ENCODE data around the gene DDRGK1. TPM values are rescaled to one million over a fixed set of nuclear protein-coding genes. Genes with fewer than 3 reads are reported as not detected.
"Not testable (repeated sequence)": the region's sequence is repeated elsewhere in the genome, so short reads cannot be mapped to it uniquely, and the experiment has no call there.

Gene DDRGK1
- polyA plus RNA-seq, 3 donors, result 44.0 to 60.2 (median 57.1) TPM

DNA sequence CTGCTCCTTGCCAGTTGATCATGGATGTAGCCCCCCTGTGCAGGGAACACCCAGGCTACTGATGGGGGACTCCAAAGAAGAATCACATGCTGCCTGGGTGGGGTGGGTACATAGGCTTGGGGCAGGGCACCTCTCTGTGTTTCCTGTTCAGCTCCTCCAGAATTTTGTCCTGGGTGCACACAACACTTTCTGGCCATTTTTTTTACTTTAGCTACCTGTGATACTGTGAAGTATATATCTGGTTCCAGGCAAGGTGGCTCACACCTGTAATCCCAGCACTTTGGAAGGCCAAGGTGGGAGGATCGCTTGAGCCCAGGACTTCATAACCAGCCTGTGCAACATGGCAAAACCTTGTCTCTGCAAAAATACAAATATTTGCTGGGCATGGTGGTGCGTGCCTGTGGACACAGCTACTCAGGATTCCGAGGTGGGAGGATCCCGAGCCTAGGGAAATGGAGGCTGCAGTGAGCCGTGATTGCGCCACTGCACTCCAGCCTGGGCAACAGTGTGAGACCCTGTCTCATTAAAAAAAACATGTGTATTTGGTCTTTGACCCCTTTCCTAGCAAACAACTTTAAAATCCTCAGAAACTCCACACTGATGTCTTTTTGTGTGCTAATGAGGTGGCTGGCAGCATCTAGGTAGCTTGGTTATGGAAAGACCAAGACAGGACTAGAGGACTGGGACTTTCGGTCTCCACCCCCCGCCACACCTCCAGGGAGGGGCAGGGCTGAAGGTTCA, 20.4 kb upstream of the DDRGK1 start:
- DNase-seq (ENCODE audit: extremely low read depth in 1 of 11, low read depth in 9 of 11, low spot score in 4 of 11), result no peak

DNA sequence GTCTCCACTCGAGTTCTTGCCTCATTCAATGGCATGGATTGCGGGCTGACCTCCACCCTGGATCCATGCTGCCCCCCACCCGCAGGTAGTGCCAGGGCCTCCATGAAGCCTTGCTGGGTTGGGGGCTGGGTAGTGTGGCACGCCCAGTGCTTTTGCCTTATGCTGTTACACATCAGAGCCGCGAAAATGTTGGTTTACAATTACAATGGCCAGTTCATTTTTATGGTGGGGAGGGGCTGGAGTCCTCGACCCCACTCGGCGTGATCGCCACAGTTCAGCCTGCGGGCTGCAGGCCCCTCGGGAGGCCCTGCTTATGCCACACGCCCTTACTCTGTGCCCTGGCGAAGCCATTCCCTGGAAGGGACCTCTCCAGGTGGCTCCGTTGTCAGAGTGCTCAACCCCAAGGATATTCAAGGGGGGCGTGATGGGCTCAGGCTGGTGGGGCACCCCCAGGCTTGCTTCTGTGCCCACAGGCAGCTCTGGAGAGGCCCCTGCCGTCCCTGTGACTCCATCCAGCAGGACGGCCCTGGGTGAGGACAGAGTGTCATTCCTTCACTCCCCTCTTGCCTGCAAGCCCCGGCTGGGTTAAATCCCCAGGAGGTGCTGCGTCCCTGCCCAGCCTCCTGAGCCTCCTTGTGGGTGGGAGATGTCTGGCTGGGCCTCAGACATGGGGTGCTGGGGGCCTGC, 19.7 kb upstream of the DDRGK1 start:
- DNase-seq (ENCODE audit: extremely low read depth in 1 of 11, low read depth in 9 of 11, low spot score in 4 of 11), result no peak

DNA sequence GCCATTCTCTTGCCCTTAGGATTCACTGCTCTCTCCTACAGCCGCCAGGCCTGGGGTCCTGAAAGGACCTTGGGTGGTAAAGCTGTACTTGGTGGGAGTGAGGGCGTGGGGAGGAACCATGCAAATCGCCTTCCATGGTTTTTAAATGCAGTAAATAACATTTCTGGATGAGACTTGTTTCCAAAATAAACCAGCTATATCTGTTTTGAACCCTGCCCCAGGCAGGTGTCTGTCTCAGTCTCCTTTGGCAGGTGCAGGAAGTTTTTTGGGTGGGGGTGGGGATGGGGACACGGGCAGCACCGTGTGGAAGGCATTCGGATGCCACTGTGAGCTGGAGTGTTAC, 19.1 kb upstream of the DDRGK1 start:
- DNase-seq (ENCODE audit: extremely low read depth in 1 of 11, low read depth in 9 of 11, low spot score in 4 of 11), result no peak

DNA sequence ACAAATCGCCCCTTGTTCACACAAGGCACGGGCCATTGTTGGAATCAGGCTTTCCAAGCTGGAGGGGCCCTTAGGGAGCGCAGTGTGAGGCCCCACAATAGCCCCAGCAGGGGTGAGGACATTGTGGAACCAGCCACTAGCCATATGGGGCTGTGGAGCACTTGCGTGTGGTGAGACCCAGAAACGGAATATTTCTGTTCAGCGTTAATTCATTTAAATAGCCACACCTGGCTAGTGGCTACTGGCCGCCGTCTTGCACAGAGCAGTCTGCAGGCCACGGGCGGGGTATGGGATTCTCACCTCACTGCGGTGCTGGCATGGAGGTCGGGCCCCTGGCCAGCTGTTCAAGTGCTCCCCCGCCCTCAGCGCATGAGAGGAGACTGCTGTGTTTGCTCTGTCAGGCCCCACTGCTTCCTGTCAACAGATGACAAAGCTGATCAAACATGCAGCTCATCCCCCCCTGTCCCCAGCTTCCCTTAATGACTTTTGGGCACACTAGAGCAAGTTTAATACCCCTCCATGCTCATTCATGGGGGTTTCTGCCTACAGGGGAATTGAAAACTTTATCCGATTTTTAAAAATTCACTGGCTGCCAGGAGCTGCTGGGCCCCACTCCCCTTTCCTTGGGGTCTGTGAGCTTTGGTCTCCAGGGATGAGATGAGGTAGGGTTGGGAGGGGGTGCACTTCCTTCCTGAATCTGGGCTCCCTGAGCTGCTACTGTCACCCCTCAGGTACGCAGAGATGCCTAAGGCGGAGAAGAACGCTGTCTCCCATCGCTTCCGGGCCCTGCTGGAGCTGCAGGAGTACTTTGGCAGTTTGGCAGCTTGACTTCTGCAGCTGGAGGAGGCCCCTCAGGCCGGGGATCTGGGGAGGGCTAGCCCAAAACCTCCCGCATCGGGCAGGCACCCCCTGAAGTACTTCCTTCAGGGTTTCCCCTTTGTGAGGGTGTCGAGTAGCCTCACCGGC, 18.4 kb upstream of the DDRGK1 start:
- DNase-seq (ENCODE audit: extremely low read depth in 1 of 11, low read depth in 9 of 11, low spot score in 4 of 11), result peak in 5 of 11 donors; percentile 64 to 81 (median 73)

DNA sequence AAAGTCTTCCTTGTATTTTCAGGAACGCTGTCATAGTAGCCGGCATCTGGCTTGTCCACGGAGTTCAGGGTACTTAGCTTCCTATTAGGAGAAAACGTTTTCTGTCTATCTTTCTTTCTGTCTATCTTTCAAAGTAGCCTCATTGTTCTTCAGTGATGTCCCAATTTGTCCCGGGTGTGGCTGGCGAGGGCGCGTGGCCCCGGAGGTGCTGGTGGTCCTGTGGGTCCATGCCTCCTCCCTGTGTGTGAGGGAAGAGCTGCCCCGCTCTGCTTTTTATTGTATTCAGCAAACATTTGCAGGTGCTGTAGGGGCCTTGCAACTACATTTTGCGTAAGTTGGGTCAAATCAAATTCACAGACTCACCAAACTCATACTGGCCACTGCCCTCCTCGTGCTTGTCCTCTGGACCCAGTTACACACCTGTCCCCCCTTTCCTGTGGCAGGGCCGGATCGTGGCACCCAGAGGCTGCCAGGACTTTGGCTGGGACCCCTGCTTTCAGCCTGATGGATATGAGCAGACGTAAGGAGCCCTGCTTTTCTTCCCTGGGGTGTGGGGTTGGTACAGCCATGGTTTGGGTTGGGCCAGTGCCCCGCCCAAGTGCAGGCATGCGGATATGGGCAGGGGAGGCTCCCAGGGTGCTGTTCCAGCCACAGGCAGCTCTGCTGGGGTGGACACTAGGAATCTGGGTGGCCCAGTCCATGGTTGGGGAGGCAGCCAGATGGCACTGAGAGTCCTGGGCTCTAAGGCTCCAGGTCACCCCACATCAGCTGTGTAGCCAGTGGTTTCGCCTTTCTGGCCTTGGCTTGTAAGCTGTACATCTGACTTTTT, 17.1 kb upstream of the DDRGK1 start:
- DNase-seq (ENCODE audit: extremely low read depth in 1 of 11, low read depth in 9 of 11, low spot score in 4 of 11), result no peak

DNA sequence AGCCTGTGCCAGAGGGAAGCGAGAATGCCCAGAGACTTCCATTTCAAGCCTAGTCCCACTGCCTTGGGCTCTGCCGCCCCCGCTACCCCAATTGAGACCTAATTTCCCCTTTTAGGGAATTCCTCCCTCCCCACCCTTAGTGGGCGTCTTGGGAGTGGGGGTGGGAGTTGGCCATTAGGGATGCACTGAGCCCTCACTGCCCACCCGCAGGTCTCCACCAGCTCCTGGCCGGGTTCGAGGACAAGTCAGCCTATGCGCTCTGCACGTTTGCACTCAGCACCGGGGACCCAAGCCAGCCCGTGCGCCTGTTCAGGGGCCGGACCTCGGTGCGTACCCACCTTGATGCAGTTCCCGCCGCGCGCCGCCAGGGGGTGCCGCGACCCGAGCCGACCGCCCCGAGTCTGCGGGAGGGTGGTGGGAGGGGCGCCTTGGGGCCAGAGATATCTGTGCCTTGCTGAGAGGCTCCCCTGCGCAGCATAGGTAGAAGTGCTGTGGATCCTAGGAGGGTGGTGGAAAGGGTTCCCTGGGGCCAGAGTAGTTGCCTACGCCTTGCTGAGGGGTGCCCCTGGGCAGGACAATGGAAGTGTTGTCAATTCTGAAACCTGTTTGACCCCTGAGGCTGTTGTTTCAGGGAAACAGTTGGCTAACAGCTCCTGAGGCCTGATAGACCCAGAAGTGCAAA, 14.0 kb upstream of the DDRGK1 start:
- DNase-seq (ENCODE audit: extremely low read depth in 1 of 11, low read depth in 9 of 11, low spot score in 4 of 11), result no peak

DNA sequence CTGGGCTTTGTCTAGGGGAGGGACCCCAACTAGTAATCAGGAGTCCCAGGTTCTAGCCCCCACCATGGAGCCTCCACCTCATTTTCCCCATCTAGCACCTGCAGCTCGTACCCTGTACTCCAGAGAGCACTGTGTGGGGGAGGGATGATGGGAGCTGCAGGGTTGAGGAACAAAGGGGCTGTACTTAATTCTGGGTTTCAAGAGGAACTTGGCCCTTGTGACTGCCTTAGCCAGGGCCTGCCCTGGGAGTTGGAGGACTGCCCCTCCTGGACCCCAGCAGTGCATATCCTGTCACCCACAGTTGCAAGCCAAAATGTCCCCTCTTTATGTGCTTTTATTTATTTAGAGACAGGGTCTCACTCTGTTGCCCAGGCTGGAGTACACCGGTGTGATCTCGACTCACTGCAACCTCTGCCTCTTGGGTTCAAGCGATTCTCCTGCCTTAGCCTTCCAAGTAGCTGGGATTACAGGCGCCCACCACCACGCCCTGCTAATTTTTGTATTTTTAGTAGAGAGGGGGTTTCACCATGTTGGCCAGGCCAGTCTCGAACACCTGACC, 11.0 kb upstream of the DDRGK1 start:
- not testable (repeated sequence) for DNase-seq (ENCODE audit: extremely low read depth in 1 of 11, low read depth in 9 of 11, low spot score in 4 of 11)

DNA sequence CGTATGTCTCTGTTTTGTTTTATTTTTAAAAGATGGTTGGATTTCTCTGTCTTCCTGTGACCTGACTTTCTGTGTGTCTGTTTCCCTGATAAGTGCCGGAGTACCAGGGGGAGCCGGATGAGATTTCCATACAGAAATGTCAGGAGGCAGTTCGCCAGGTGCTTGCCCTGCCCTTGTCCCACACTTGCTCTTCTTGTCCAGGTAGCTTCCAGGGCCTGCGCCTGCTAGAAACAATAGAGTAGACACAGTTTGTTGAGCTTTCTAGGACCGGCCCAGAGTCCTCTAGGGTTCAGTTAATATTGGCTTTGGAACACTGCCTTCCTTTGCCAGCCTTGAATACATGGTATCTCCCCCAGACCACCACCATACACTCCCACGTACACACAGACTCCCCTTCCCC, 8.7 kb upstream of the DDRGK1 start:
- DNase-seq (ENCODE audit: extremely low read depth in 1 of 11, low read depth in 9 of 11, low spot score in 4 of 11), result no peak

DNA sequence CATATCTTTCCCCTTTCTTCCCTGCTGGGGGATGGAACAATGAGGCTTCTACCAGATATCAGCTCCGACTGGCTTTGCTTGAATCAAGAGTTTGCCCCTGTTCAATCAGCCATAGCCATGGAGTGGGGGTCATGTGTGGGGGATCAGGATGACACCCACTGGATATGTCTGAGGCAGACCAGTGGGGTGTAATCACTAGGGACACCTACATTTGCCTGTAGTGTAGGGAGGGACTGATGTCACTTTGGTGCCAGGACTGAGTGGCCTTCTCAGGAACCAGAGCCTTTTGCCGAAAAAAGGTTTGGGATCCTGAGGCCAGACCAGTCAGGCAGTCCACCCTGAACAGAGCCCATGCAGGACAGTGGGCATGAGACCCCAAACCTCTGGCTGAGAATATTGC, 5.9 kb upstream of the DDRGK1 start:
- DNase-seq (ENCODE audit: extremely low read depth in 1 of 11, low read depth in 9 of 11, low spot score in 4 of 11), result no peak

DNA sequence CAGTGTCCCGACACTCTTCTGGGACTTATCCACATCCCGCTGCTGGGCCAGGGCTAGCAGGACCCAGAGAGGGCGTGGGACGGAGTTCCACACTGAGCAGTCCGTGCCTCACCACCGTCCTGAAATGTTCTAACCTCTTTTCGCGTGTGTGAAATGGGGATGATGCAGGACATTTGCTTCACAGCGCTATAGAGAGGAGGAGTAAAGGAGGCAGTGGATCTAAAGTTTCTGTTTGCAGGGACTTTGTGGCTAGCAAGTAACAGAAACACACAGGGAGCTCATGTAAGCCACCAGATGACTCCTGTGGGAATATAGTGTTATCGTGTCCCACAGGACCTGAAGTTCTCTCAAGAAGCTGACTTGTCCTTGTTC, 5.5 kb upstream of the DDRGK1 start:
- DNase-seq (ENCODE audit: extremely low read depth in 1 of 11, low read depth in 9 of 11, low spot score in 4 of 11), result no peak

DNA sequence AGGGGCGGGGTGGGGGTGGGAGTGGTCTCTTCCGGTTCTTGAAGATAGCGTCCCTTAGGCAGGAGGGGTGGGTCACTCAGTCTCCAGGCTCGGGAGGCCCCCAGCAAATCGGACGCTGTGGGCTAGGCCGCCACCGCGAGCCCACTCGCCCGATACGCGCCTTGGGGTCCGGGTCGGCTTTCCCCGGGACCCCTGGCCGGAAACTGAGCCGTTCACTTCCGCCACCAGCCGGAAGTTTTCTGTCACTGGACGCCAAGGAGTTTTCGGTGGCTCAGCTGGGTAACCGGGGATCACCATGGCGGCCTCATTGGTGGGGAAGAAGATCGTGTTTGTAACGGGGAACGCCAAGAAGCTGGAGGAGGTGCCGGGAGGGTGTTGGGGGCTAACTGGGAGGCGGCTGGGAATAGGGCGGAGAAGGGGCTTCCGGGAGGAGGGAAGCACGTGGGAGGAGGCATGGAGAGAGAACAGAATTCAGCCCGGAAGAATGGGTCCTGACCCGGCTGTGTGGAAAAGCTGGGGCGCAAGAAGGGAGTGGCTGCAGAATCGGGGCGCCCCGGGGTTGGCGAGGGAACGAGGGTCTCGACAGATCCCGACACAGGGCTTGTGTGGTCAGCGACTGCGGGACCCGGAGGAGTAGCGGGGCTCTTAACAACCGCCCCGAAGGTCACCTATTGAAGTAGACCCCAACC, 4.9 kb upstream of the DDRGK1 start, which contains the start of gene ITPA:
TSS of gene ITPA (plus strand) at position 242 of the 689 bp plus-strand sequence. CDS start at position 296, 54 bp downstream.
- DNase-seq (ENCODE audit: extremely low read depth in 1 of 11, low read depth in 9 of 11, low spot score in 4 of 11), result peak in 2 of 11 donors; percentile 43 to 52

DNA sequence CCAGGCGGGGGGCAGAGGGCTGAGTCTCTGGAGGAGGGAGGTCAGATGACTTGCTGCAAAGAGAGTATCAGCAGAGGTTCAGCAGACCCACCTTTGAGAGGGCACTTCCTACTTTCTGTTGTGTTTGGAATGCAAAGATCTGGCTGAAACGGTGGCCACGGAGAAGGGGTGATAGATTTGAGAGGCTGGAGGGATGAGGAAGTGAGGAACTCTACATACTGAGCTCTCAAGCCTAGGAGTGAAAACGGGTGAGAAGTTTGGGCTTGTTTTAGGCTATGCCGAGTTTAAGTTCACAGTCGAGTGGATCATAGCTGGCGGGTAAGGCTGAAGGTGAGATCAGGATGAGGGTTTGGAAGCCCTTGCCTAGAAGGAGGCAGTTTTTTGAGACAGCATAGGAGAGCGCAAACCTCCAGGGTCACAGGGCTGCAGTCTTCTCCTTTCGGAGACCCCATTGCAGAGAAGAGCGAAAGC, 4.3 kb upstream of the DDRGK1 start:
- no peak for DNase-seq (ENCODE audit: extremely low read depth in 1 of 11, low read depth in 9 of 11, low spot score in 4 of 11)

DNA sequence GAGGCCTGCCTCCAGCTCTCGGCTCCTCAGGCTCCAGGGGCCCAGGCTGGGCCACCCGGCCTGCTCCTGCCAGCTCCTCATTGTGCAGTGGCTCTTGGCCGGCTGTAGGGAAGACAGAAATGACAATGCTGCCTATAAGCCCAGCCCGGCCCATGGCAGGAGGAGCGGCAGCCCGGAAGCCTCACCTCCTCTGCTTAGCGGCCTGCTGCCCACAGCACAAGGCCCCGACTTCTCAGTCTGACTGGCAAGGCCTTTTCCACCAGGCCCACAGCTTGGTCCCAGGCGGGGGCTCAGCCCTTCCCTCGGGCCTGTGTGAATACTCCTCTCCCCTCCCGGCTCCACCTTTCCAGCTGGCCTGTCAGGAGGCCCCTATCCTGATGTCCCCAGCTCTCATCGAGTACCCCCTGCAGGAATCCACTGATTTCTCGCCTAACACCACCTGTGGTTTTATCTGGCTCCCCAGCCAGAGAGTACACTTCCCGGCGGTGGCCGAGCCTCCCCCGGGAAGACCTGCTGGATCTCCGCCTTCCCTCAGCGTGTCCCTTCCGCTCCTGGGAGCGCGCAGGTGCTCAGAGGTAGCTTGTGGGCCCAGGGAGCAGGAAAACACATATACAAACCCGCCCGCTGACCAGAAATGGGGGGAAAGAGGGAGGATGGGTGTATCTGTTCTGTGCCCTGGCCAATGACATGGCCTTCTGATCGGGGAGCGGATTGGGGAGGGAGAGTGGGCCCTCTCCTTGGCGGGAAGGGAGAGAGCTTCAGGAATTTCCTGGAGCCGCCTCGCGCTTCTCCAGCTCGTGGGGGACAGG, 963 bp downstream of the DDRGK1 start:
- DNase-seq (ENCODE audit: extremely low read depth in 1 of 11, low read depth in 9 of 11, low spot score in 4 of 11), result no peak

DNA sequence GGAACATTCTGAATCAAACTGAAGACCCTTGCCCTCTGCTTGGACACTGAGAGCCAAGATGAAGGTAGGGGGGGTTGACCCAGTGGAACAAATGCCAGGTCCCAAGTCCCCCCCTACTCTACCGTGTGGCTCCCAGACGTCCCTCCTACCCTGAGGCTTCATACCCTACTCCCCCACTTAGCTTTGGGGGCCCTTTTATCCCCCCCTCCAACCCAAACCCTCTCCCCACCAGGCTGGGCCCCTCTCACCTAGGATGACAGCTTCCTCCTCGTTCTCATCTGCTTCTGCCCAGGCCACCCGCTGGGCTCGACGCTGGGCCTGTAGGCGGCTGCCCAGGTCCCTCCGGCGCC, 1.5 kb downstream of the DDRGK1 start:
- DNase-seq (ENCODE audit: extremely low read depth in 1 of 11, low read depth in 9 of 11, low spot score in 4 of 11), result no peak

DNA sequence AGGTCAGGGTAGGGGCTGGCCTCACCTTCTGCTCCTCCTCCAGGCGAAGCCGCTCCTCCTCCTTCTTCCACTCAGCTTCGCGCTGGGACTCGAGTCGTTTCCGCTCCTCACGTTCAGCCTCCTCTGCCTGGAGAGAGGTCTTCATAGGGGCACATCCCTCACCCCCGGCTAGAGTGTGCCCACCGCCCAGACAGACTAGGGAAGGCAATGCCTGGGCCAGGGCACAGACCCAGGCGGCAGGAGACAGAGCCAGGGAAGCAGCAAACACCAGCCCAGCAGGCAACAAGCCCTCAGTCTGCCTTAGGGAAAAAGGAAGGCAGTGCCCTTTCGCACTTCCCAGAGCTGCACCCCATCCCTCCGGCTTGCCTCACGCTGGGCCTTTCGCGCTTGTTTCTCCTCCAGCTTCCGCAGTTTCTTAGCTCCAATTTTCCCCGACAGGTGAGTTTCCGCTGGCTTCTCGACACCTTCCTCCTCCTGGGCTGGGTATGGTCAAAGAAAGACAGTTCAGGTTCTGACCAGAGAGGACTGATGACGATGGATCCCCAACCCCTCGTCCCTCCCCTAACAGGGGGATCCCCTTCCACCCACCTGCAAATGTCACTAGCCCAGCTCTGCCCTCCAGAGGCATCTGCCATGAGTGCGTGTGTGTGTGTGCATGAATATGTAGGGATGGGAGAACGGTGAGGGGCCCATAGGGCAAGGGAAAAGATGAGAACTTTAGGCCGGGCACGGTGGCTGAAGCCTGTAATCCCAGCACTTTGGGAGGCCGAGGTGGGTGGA, 4.3 kb downstream of the DDRGK1 start:
- DNase-seq (ENCODE audit: extremely low read depth in 1 of 11, low read depth in 9 of 11, low spot score in 4 of 11), result no peak

DNA sequence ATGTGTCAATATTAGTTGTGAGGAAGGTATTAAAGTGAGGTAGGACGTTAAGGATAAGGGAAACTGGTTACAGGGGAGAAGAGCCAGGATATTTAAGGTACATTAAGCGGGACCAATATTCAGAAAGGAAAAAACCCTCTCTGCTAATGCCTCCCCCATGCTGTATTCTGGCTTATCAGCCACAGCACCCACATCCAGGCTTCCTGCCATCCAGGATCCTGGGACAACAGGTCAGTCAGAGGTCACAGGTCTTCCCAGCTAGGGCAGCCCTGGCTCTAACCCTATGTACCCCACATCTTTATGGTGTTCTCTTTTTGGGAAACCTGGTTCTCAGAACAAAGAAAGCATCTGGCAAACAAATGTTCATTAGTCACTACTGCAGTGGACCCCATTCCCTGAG, 5.3 kb downstream of the DDRGK1 start:
- no peak for DNase-seq (ENCODE audit: extremely low read depth in 1 of 11, low read depth in 9 of 11, low spot score in 4 of 11)
